Tibial nerve (tissue), 4 donors: ENCODE results near the gene RPL14. TPM values are rescaled to one million over a fixed set of nuclear protein-coding genes. Genes with fewer than 3 reads are reported as not detected.

ENCODE experiments used
- DNase-seq, 2 donors: peaks; one replicate each; pipeline ENCODE4 v3.0.0-alpha.2; 2019; ENCODE audit warnings: low spot score in 2 of 2
- H3K27ac ChIP-seq, 4 donors: fragments of 200-600 bp; sonication (generic) in 3 of 4; one replicate each; pipeline ENCODE4 v1.5.1; 2017 to 2019; ENCODE audit warnings: mild to moderate bottlenecking in 1 of 4
- H3K27me3 ChIP-seq, 2 donors: fragments of 200-600 bp; sonication (generic) in 1 of 2; one replicate each; pipeline versions ENCODE4 v1.5.1 to v1.6.0; 2017 to 2019
- H3K36me3 ChIP-seq, 3 donors: fragments of 200-600 bp; sonication (generic); one replicate each; pipeline ENCODE4 v1.5.1; 2018 to 2019
- H3K4me1 ChIP-seq, 4 donors: fragments of 200-600 bp; sonication (generic) in 3 of 4; one replicate each; pipeline ENCODE4 v1.5.1; 2017 to 2019
- H3K4me3 ChIP-seq, 4 donors: fragments of 200-600 bp; sonication (generic) in 3 of 4; one replicate each; pipeline ENCODE4 v1.5.1; 2017 to 2019; ENCODE audit warnings: mild to moderate bottlenecking in 1 of 4, moderate library complexity in 1 of 4
- H3K9me3 ChIP-seq, 4 donors: fragments of 200-600 bp; sonication (generic) in 3 of 4; one replicate each; pipeline ENCODE4 v1.5.1; 2017 to 2019
- CTCF ChIP-seq, 5 experiments: fragments of 200-600 bp in 3 of 5; fragments of 450-650 bp in 2 of 5; sonication (generic) in 3 of 5; IDR thresholded peaks; one replicate each; pipeline ENCODE4 v1.5.1; 2016 to 2019; ENCODE audit warnings: antibody characterized with exemption in 5 of 5, mild to moderate bottlenecking in 3 of 5, moderate library complexity in 2 of 5
- EP300 ChIP-seq, 2 donors: sonication (generic); formaldehyde crosslinking; IDR thresholded peaks; one replicate each; pipeline ENCODE4 v1.6.1; 2017; ENCODE audit warnings: antibody characterized with exemption in 2 of 2, mild to moderate bottlenecking in 1 of 2
- POLR2A ChIP-seq, 2 donors: fragments of 450-650 bp; IDR thresholded peaks; one replicate each; pipeline ENCODE4 v1.6.1; 2017; ENCODE audit warnings: antibody characterized with exemption in 2 of 2, mild to moderate bottlenecking in 2 of 2, moderate library complexity in 2 of 2
- WGBS, 2 donors: methylation state at CpG; one replicate each; pipeline ENCODE4 v1.1.5; 2018; 5-methylcytosine and 5-hydroxymethylcytosine counted together
- total RNA-seq, 4 donors: library from RNA; depleted of rRNA; stranded (reverse); fragments of >200 nt; gene quantifications; one replicate each; pipeline ENCODE4 v1.1.0, GENCODE V29; 2016

RPL14 gene
- total RNA-seq, 4 donors from 2014 or later = 263 to 397 (median 270) TPM

GRCh38 chr3:40452876-40453730, 4.0 kb upstream of the RPL14 start:
- peak overlapping the region; percentile 90 to 97 (median 94) for H3K27ac ChIP-seq
- H3K9me3 ChIP-seq = no peaks in the 10 kb centered on the region
- H3K4me1 ChIP-seq = peaks cover under 1 to 34% (median 19%) of the 10 kb centered on the region in 4 donors
- no peaks in the 10 kb centered on the region for H3K27me3 ChIP-seq
- H3K36me3 ChIP-seq = peaks cover 0 to 18% (median 6%) of the 10 kb centered on the region in 3 donors
- WGBS, 2 donors = 0% methylated on average over 39 to 41 of the region's 41 CpGs
- H3K4me3 ChIP-seq = peak overlapping the region; percentile 59 to 76 (median 68)
- peak; percentile 95 to 96 for DNase-seq
- TF ChIP-seq POLR2A (IDR thresholded peaks at IDR 0.05) (peak; percentile 35 to 71), EP300 (IDR thresholded peaks at IDR 0.05) (peak; percentile 75 to 92), CTCF (IDR thresholded peaks at IDR 0.05) (no peak)

- Histone ChIP-seq H3K4me1 (peaks cover 4 to 42% (median 26%) of the 10 kb centered on the region in 4 donors), H3K4me3 (peak overlapping the region in 2 of 4 donors; percentile 66 to 70), H3K27ac (peak overlapping the region in 2 of 4 donors; percentile 81 to 97), H3K36me3 (peaks cover 0 to 23% (median 9%) of the 10 kb centered on the region in 3 donors), H3K9me3 (no peaks in the 10 kb centered on the region), H3K27me3 (no peaks in the 10 kb centered on the region)
- TF ChIP-seq CTCF (IDR thresholded peaks at IDR 0.05) = no peak
- TF ChIP-seq POLR2A (IDR thresholded peaks at IDR 0.05) = no peak
- TF ChIP-seq EP300 (IDR thresholded peaks at IDR 0.05) = no peak
- DNase-seq = no peak
- WGBS, 2 donors = 36 to 40% methylated on average over 6 of the region's 6 CpGs
These were observed 3.2 kb upstream of the RPL14 start for GRCh38 chr3:40453933-40454332.

DNA sequence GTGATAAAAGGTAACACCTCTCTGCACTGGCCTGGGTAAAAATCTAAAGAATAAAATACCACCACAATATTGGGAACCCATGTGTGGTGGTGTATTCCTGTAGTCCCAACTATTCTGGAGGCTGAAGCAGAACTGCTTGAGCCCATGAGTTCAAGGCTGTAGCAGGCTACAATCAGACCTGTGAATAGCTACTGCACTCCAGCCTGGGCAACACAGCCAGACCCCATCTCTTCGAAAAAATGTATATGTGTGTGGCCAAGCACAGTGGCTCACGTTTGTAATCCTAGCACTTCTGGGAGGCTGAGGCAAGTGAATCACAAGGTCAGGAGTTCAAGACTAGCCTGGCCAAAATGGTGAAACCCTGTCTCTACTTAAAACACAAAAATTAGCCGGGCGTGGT, 1.8 kb upstream of the RPL14 start:
- TF ChIP-seq POLR2A (IDR thresholded peaks at IDR 0.05) (no peak), EP300 (IDR thresholded peaks at IDR 0.05) (no peak), CTCF (IDR thresholded peaks at IDR 0.05) (no peak)
- peaks cover 0 to 28% (median 22%) of the 10 kb centered on the region in 3 donors for H3K36me3 ChIP-seq
- H3K27ac ChIP-seq = no peak overlapping the region
- DNase-seq = no peak
- H3K4me1 ChIP-seq = peaks cover 4 to 55% (median 26%) of the 10 kb centered on the region in 4 donors
- H3K27me3 ChIP-seq = no peaks in the 10 kb centered on the region
- 85 to 92% methylated on average over 4 of the region's 4 CpGs for WGBS, 2 donors
- no peaks in the 10 kb centered on the region for H3K9me3 ChIP-seq
- H3K4me3 ChIP-seq = no peak overlapping the region

GRCh38 chr3:40456279-40456939, 730 bp upstream of the RPL14 start:
- TF ChIP-seq POLR2A (IDR thresholded peaks at IDR 0.05) (no peak), CTCF (IDR thresholded peaks at IDR 0.05) (no peak), EP300 (IDR thresholded peaks at IDR 0.05) (no peak)
- H3K4me3 ChIP-seq = peak overlapping the region; percentile 82 to 99 (median 90)
- H3K36me3 ChIP-seq = peaks cover 0 to 33% (median 24%) of the 10 kb centered on the region in 3 donors
- 54 to 62% methylated on average over 29 of the region's 29 CpGs for WGBS, 2 donors
- DNase-seq = no peak
- H3K27ac ChIP-seq = peak overlapping the region; percentile 59 to 96 (median 94)
- H3K4me1 ChIP-seq = peaks cover 4 to 60% (median 26%) of the 10 kb centered on the region in 4 donors
- no peaks in the 10 kb centered on the region for H3K9me3 ChIP-seq
- H3K27me3 ChIP-seq = no peaks in the 10 kb centered on the region
